Nephron (organoid): ENCODE results near the gene SLC4A8.

Experiments
- H3K27ac Mint-ChIP-seq, 3 experiments: 2 replicates each; pipeline ENCODE4 v1.8.0; 2020; ENCODE audit warnings: mixed read lengths in 3 of 3, mild to moderate bottlenecking in 2 of 3, moderate library complexity in 1 of 3
- H3K27me3 Mint-ChIP-seq: 2 replicates; pipeline ENCODE4 v1.8.0; 2021; ENCODE audit warnings: low read depth, mild to moderate bottlenecking, moderate library complexity, mixed read lengths
- H3K36me3 Mint-ChIP-seq: 2 replicates; pipeline ENCODE4 v1.8.0; 2020; ENCODE audit warnings: low read depth, mixed read lengths
- H3K4me1 Mint-ChIP-seq: 2 replicates; pipeline ENCODE4 v1.8.0; 2020; ENCODE audit warnings: mixed read lengths
- H3K4me3 Mint-ChIP-seq, 3 experiments: 2 replicates each; pipeline ENCODE4 v1.8.0; 2020; ENCODE audit warnings: mild to moderate bottlenecking in 3 of 3, mixed read lengths in 3 of 3, moderate library complexity in 2 of 3
- H3K9me3 Mint-ChIP-seq: 2 replicates; pipeline ENCODE4 v1.8.0; 2020; ENCODE audit warnings: mixed read lengths
- CTCF ChIP-seq, 3 experiments: fragments of 200-600 bp; sonication (generic); IDR thresholded peaks; one replicate each; pipeline ENCODE4 v1.5.0; 2021; ENCODE audit warnings: antibody characterized with exemption in 3 of 3; ENCODE audit not compliant: unreplicated experiment in 3 of 3

Gene SLC4A8

GRCh38 chr12:51424662-51425539 lies at the start of gene SLC4A8:
TSS of gene SLC4A8 (plus strand) at chr12:51424831. CDS start at chr12:51424988, 157 bp downstream.
- H3K4me3 Mint-ChIP-seq, result peak within 1 kb of the TSS; percentile 86 to 89 (median 87)
- H3K9me3 Mint-ChIP-seq, result no peaks in the 10 kb centered on the region
- H3K4me1 Mint-ChIP-seq, result peaks cover 15% of the 10 kb centered on the region
- no peaks in the 10 kb centered on the region for H3K36me3 Mint-ChIP-seq
- peaks cover 21% of the 10 kb centered on the region for H3K27me3 Mint-ChIP-seq
- H3K27ac Mint-ChIP-seq, result peak within 1 kb of the TSS; percentile 69 to 83 (median 79)
- peak; percentile 65 to 92 (median 66) for TF ChIP-seq CTCF (IDR thresholded peaks at IDR 0.05; ENCODE audit: unreplicated experiment in 3 of 3)

- peak overlapping the region; percentile 43 to 85 (median 49) for H3K27ac Mint-ChIP-seq
- H3K27me3 Mint-ChIP-seq, result peaks cover 5% of the 10 kb centered on the region
- H3K36me3 Mint-ChIP-seq, result no peaks in the 10 kb centered on the region
- no peak for TF ChIP-seq CTCF (IDR thresholded peaks at IDR 0.05; ENCODE audit: unreplicated experiment in 3 of 3)
- no peak overlapping the region for H3K4me3 Mint-ChIP-seq
- no peaks in the 10 kb centered on the region for H3K9me3 Mint-ChIP-seq
- peaks cover 38% of the 10 kb centered on the region for H3K4me1 Mint-ChIP-seq
These were observed 49.8 kb upstream of the SLC4A8 start for GRCh38 chr12:51374856-51375255.

GRCh38 chr12:51377099-51377984 lies 47.3 kb upstream of the SLC4A8 start:
- H3K36me3 Mint-ChIP-seq, result no peaks in the 10 kb centered on the region
- H3K27me3 Mint-ChIP-seq, result peaks cover 13% of the 10 kb centered on the region
- H3K9me3 Mint-ChIP-seq, result no peaks in the 10 kb centered on the region
- H3K4me3 Mint-ChIP-seq, result no peak overlapping the region
- TF ChIP-seq CTCF (IDR thresholded peaks at IDR 0.05; ENCODE audit: unreplicated experiment in 3 of 3), result no peak
- H3K27ac Mint-ChIP-seq, result peak overlapping the region in 2 of 3 experiments; percentile 72 to 78
- peaks cover 35% of the 10 kb centered on the region for H3K4me1 Mint-ChIP-seq

- Mint-ChIP-seq H3K9me3 (no peaks in the 10 kb centered on the region), H3K27me3 (peaks cover 13% of the 10 kb centered on the region), H3K4me3 (no peak overlapping the region), H3K27ac (no peak overlapping the region), H3K4me1 (peaks cover 46% of the 10 kb centered on the region), H3K36me3 (no peaks in the 10 kb centered on the region)
- no peak for TF ChIP-seq CTCF (IDR thresholded peaks at IDR 0.05; ENCODE audit: unreplicated experiment in 3 of 3)
These were observed 45.9 kb upstream of the SLC4A8 start for GRCh38 chr12:51378749-51379148.

GRCh38 chr12:51379571-51379970 lies 45.1 kb upstream of the SLC4A8 start:
- peaks cover 42% of the 10 kb centered on the region for H3K4me1 Mint-ChIP-seq
- no peak for TF ChIP-seq CTCF (IDR thresholded peaks at IDR 0.05; ENCODE audit: unreplicated experiment in 3 of 3)
- H3K27me3 Mint-ChIP-seq, result peaks cover 13% of the 10 kb centered on the region
- H3K27ac Mint-ChIP-seq, result no peak overlapping the region
- no peak overlapping the region for H3K4me3 Mint-ChIP-seq
- H3K9me3 Mint-ChIP-seq, result no peaks in the 10 kb centered on the region
- no peaks in the 10 kb centered on the region for H3K36me3 Mint-ChIP-seq
